ENCODE results near the gene FRY. TPM values are rescaled to one million over a fixed set of nuclear protein-coding genes. Genes with fewer than 3 reads are reported as not detected.
"Not testable (repeated sequence)": the region's sequence is repeated elsewhere in the genome, so short reads cannot be mapped to it uniquely, and the experiment has no call there.

The FRY gene
- total RNA-seq (10 to 100 TPM; 20.6 to 30.0 (median 26.1) TPM), polyA plus RNA-seq (1 to 10 TPM in 2 of 3 donors, under 1 TPM in 1; 0.80 to 2.6 (median 1.7) TPM)
- long read RNA-seq, donor 1, result 0 reads
- long read RNA-seq, donor 2, partial matches to known transcripts, result 0 of 1 reads
- long read RNA-seq, donor 2, other reads (novel, unspliced or antisense), result 0 of 1 reads

- H3K9me3 ChIP-seq, result no peaks in the 10 kb centered on the region
- H3K27me3 ChIP-seq (replicated peaks in 1 of 7), result peaks cover 0 to 12% (median 0%) of the 10 kb centered on the region in 7 donors
- peak within 1 kb of the TSS; percentile 61 to 83 (median 71) for H3K4me3 ChIP-seq
- intact Hi-C loops (cut with DNase I; ENCODE audit: low total_unique reads), result no loop called here
- no peaks in the 10 kb centered on the region for H3K36me3 ChIP-seq
- WGBS, 5 donors, result 0 to 1% (median 1%) methylated on average over 38 to 59 of the region's 59 CpGs
- peak; percentile 94 for DNase-seq
- peaks cover 3 to 66% (median 30%) of the 10 kb centered on the region in 6 donors for H3K4me1 ChIP-seq
- TF ChIP-seq POLR2AphosphoS5 (IDR thresholded peaks at IDR 0.05), result peak; percentile 40 to 74 (median 70)
- TF ChIP-seq, protein P1, sequence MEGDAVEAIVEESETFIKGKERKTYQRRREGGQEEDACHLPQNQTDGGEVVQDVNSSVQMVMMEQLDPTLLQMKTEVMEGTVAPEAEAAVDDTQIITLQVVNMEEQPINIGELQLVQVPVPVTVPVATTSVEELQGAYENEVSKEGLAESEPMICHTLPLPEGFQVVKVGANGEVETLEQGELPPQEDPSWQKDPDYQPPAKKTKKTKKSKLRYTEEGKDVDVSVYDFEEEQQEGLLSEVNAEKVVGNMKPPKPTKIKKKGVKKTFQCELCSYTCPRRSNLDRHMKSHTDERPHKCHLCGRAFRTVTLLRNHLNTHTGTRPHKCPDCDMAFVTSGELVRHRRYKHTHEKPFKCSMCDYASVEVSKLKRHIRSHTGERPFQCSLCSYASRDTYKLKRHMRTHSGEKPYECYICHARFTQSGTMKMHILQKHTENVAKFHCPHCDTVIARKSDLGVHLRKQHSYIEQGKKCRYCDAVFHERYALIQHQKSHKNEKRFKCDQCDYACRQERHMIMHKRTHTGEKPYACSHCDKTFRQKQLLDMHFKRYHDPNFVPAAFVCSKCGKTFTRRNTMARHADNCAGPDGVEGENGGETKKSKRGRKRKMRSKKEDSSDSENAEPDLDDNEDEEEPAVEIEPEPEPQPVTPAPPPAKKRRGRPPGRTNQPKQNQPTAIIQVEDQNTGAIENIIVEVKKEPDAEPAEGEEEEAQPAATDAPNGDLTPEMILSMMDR (IDR thresholded peaks at IDR 0.05 in 8 of 11, conservative IDR thresholded peaks at IDR 0.05 in 3 of 11), result no peak
- peak within 1 kb of the TSS; percentile 48 to 89 (median 86) for H3K27ac ChIP-seq
Measured at GRCh38 chr13:32031025-32031814, at the start of gene FRY. Gene FRY, plus strand, starts transcription at chr13:32031774. Its CDS starts 22 bp downstream, at chr13:32031796.

GRCh38 chr13:31982124-31982523, 49.5 kb upstream of the FRY start:
- DNase-seq, result no peak
- Histone ChIP-seq H3K27ac (no peak overlapping the region), H3K36me3 (no peaks in the 10 kb centered on the region), H3K4me1 (no peaks in the 10 kb centered on the region), H3K4me3 (no peak overlapping the region), H3K27me3 (replicated peaks in 1 of 7) (no peaks in the 10 kb centered on the region), H3K9me3 (no peaks in the 10 kb centered on the region)
- 79 to 86% (median 82%) methylated on average over 2 of the region's 2 CpGs for WGBS, 5 donors
- TF ChIP-seq, protein P1 (IDR thresholded peaks at IDR 0.05 in 8 of 11, conservative IDR thresholded peaks at IDR 0.05 in 3 of 11), result no peak
- TF ChIP-seq POLR2AphosphoS5 (IDR thresholded peaks at IDR 0.05), result no peak
- TF ChIP-seq POLR2A (IDR thresholded peaks at IDR 0.05), result no peak
- intact Hi-C loops (cut with DNase I; ENCODE audit: low total_unique reads), result no loop called here

DNA sequence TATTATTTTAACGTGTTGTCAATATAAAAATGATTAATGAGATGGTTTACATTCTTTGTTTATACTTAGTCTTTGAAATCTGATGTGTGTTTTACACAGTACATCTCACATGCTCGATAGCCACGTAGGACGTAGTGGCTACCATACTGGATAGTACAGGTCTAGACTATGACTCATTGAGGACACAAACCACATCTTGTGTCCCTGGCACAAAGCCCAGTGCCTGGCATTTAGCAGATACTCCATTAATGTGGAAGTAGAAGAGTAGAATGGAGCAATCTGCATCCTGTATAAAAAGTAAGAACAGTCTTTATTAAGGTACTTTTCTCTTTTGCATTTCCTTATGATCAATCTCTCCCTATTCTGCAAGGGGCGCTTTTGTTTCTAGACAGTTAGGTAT, 49.0 kb upstream of the FRY start:
- DNase-seq, result no peak

DNA sequence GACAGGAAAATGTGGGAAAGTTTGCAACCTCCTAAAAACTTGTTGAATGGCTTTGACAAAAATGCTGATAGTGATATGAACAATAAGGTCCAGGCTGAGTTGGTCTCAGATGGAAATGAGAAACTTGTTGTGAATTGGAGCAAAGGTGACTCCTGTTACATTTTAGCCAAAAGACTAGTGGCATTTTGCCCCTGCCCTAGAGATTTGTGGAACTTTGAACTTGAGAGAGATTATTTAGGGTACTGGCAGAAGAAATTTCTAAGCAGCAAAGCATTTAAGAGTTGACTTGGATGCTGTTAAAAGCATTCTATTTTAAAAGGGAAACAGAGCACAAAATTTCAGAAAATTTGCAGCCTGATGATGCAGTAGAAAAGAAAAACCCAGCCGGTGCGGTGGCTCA, 47.9 kb upstream of the FRY start:
- H3K4me1 ChIP-seq; H3K9me3 ChIP-seq; H3K4me3 ChIP-seq; DNase-seq; H3K36me3 ChIP-seq; intact Hi-C loops (cut with DNase I; ENCODE audit: low total_unique reads); H3K27ac ChIP-seq; H3K27me3 ChIP-seq (replicated peaks in 1 of 7): not testable (repeated sequence)
- 93 to 98% (median 94%) methylated on average over 2 of the region's 2 CpGs for WGBS, 5 donors

More for the DNA sequence above, 49.0 kb upstream of the FRY start:
- no peaks in the 10 kb centered on the region for H3K36me3 ChIP-seq
- H3K9me3 ChIP-seq, result no peaks in the 10 kb centered on the region
- no peaks in the 10 kb centered on the region for H3K4me1 ChIP-seq
- H3K27ac ChIP-seq, result no peak overlapping the region
- intact Hi-C loops (cut with DNase I; ENCODE audit: low total_unique reads), result no loop called here
- TF ChIP-seq POLR2A (IDR thresholded peaks at IDR 0.05), result no peak
- no peak for TF ChIP-seq POLR2AphosphoS5 (IDR thresholded peaks at IDR 0.05)
- TF ChIP-seq, protein P1 (IDR thresholded peaks at IDR 0.05 in 8 of 11, conservative IDR thresholded peaks at IDR 0.05 in 3 of 11), result no peak
- H3K27me3 ChIP-seq (replicated peaks in 1 of 7), result no peaks in the 10 kb centered on the region
- 48 to 62% (median 54%) methylated on average over 5 of the region's 5 CpGs for WGBS, 5 donors
- H3K4me3 ChIP-seq, result no peak overlapping the region

DNA sequence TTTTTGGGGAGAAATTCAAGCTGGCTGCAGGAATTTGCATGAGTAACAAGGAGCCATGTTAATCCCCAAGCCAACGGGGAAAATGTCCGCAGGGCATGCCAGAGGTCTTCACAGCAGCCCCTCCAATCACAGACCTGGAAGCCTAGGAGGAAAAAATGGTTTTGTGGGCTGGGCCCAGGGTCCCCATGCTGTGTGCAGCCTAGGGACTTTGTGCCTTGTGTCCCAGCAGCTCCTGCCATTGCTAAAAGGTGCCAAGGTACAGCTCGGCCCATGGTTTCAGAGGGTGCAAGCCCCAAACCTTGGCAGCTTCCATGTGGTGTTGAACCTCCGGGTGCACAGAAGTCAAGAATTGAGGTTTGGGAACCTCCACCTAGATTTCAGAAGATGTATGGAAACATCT, 47.2 kb upstream of the FRY start:
- H3K27ac ChIP-seq; H3K4me3 ChIP-seq; H3K4me1 ChIP-seq; DNase-seq; H3K27me3 ChIP-seq (replicated peaks in 1 of 7); intact Hi-C loops (cut with DNase I; ENCODE audit: low total_unique reads); H3K36me3 ChIP-seq; H3K9me3 ChIP-seq: not testable (repeated sequence)
- WGBS, 5 donors, result 95 to 100% (median 98%) methylated on average over 4 of the region's 4 CpGs
